OCI-LY1 (cell line): Measurements from ENCODE around the gene GCK.

Experiments used
- EZH2 ChIP-seq: fragments of 200-600 bp; sonication (generic), shearing (Covaris generic); IDR thresholded peaks from 2 replicates; pipeline ENCODE4 v1.8.0; 2017; ENCODE audit warnings: borderline replicate concordance, mixed run types, mild to moderate bottlenecking, antibody characterized with exemption, low read length, moderate library complexity, mixed read lengths
- TF ChIP-seq, protein P1 (sequence below): fragments of 200-600 bp; sonication (generic), shearing (Covaris generic); IDR thresholded peaks from 2 replicates; pipeline ENCODE4 v1.5.1; 2017; ENCODE audit warnings: mild to moderate bottlenecking, antibody characterized with exemption, low read length, moderate library complexity, mixed read lengths

DNA sequence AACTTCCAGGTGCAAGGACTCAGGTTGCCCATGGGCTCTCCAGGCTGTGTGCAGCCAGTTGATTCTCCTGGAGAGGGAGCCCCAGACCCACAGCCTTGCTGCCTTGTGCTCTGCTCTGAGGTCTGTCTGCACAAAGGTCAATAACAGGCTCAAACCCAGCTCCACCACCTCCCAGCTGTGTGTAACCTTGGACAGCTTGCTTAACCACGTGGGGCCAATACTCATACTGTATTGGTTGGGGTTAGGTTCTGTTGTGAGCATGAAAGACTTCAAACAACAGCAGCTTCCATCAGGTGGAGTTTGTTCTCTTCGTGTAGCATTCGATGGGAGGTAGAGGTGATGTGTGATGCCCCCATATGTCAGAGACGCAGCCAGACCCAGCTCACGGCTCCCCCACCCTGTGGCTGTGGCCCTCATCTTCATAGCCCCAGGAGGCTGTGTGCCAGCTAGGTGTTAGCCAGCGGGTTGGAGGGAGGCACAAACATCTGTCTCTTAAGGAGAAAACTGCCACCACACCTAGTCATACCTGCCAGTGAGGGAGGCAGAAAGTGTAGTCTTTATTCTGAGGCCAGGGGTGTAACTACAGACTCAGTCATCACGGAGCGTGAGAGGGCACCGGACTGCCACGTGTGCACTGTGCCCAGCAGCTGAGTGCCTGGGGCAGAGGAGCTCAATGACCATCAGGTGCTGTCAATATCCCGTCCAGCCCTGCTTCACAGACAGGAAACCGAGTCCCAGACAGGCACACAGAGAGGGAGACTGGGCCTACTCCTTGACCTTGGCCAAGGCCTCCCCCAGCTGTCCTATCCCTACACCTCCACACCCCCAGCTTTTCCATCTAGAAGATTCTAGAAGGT, 57.8 kb downstream of the GCK start:
- TF ChIP-seq, protein P1, sequence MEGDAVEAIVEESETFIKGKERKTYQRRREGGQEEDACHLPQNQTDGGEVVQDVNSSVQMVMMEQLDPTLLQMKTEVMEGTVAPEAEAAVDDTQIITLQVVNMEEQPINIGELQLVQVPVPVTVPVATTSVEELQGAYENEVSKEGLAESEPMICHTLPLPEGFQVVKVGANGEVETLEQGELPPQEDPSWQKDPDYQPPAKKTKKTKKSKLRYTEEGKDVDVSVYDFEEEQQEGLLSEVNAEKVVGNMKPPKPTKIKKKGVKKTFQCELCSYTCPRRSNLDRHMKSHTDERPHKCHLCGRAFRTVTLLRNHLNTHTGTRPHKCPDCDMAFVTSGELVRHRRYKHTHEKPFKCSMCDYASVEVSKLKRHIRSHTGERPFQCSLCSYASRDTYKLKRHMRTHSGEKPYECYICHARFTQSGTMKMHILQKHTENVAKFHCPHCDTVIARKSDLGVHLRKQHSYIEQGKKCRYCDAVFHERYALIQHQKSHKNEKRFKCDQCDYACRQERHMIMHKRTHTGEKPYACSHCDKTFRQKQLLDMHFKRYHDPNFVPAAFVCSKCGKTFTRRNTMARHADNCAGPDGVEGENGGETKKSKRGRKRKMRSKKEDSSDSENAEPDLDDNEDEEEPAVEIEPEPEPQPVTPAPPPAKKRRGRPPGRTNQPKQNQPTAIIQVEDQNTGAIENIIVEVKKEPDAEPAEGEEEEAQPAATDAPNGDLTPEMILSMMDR, result peak; percentile 48
- TF ChIP-seq EZH2, result no peak
